Ovary (tissue), 9 donors: ENCODE data around the gene UBXN2A. TPM values are rescaled to one million over a fixed set of nuclear protein-coding genes. Genes with fewer than 3 reads are reported as not detected.
"Not testable (repeated sequence)": the region's sequence is repeated elsewhere in the genome, so short reads cannot be mapped to it uniquely, and the experiment has no call there.

ENCODE experiments used
- DNase-seq, 5 donors: peaks; one replicate each; pipeline ENCODE4 v3.0.0-alpha.2; 2019 to 2020
- H3K27ac ChIP-seq, 2 donors: fragments of 200-600 bp; one replicate each; pipeline versions ENCODE4 v1.5.1 to v1.8.0; 2019 to 2022
- H3K27me3 ChIP-seq: fragments of 200-600 bp; one replicate; pipeline ENCODE4 v1.8.0; 2022
- H3K36me3 ChIP-seq: fragments of 200-600 bp; sonication (generic); one replicate; pipeline ENCODE4 v1.5.1; 2019
- H3K4me1 ChIP-seq: one replicate; pipeline ENCODE4 v1.8.1; 2013; ENCODE audit warnings: mild to moderate bottlenecking, moderate library complexity; ENCODE audit not compliant: insufficient read depth
- H3K4me3 ChIP-seq: fragments of 200-600 bp; sonication (generic); one replicate; pipeline ENCODE4 v1.5.1; 2017
- H3K9me3 ChIP-seq, 2 donors: fragments of 200-600 bp in 1 of 2; sonication (generic) in 1 of 2; one replicate each; pipeline versions ENCODE4 v1.5.1 to v1.8.1; 2013 to 2019; ENCODE audit warnings: mild to moderate bottlenecking in 1 of 2, moderate library complexity in 1 of 2
- EP300 ChIP-seq: sonication (generic); formaldehyde crosslinking; IDR thresholded peaks from one replicate; pipeline ENCODE4 v1.6.1; 2017; ENCODE audit warnings: antibody characterized with exemption
- POLR2A ChIP-seq: fragments of 450-650 bp; IDR thresholded peaks from one replicate; pipeline ENCODE4 v1.6.1; 2017; ENCODE audit warnings: antibody characterized with exemption, mild to moderate bottlenecking, moderate library complexity
- WGBS, 3 donors: extraction: QIAGEN DNeasy Blood & Tissue Kit in 1 of 3; methylation state at CpG; one replicate each; pipeline versions ENCODE4 v1.1.5 to v1.1.7; 2013 to 2017; 5-methylcytosine and 5-hydroxymethylcytosine counted together
- intact Hi-C, 4 donors: fragments of 100-400 bp; cut with DNase I; formaldehyde crosslinking; loops; one replicate each; pipeline versions ENCODE4 v1.11.0 to v1.15.1; 2022 to 2023
- polyA plus RNA-seq, 2 donors: library from polyadenylated mRNA; stranded (reverse); fragments of 200-250 nt in 1 of 2; fragments of 350-450 nt in 1 of 2; fragmentation: Illumina TruSeq in 1 of 2; extraction: RNeasy Lipid Tissue Mini Kit (QIAGEN cat#74804) in 1 of 2; gene quantifications; one replicate each; pipeline ENCODE4 v1.2.3, GENCODE V29; 2013 to 2014
- total RNA-seq, 7 donors: library from RNA; depleted of rRNA in 2 of 7; stranded (reverse); fragments of >200 nt in 2 of 7; fragmentation: NEBNext Ultra II Directional in 3 of 7; extraction: Animal tissue kit (Norgen Biotek cat#: 25700) in 3 of 7; gene quantifications; one replicate each; pipeline versions ENCODE4 v1.1.0 to v1.2.4, GENCODE V29; 2016 to 2023
- TF ChIP-seq, protein P1 (sequence below), 3 donors: fragments of 450-650 bp in 2 of 3; fragments of 200-600 bp in 1 of 3; IDR thresholded peaks; one replicate each; pipeline versions ENCODE4 v1.5.1 to v1.8.0; 2016 to 2022; ENCODE audit warnings: antibody characterized with exemption in 3 of 3, mild to moderate bottlenecking in 1 of 3
- donor health status: DM: no; HTN: no; CAD: no; lungs with moderate emphysema.
- donor health status: DM: no; HTN: no; CAD: no.
- donor health status: Bipolar disorder and iron deficiency.
- donor health status: DM: yes; HTN: yes; CAD: no.
- donor health status: DM: no; HTN: no; CAD: no.
- donor health status: DM: yes; HTN: yes; CAD: no.

The UBXN2A gene
- total and polyA plus RNA-seq, 9 donors: 6.0 to 16.3 (median 14.0) TPM

DNA sequence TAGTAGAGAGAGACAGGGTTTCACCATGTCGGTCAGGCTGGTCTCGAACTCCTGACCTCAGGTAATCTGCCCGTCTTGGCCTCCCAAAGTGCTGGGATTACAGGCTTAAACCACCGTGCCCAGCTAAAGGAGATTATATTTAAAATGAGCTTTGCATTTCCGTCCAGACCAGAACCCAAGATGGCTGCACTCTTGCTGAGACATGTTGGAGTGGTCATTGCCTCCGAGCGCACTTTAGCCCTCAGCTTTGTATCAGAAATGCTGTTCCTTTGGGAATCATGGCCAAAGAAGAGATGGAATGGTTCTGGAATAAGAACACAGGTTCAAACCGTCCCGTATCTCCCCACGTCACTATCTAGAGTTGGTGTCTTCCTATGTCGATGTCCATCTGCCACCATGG lies 3.4 kb downstream of the UBXN2A start:
- no peak for DNase-seq
- peaks cover 4% of the 10 kb centered on the region for H3K4me1 ChIP-seq
- H3K4me3 ChIP-seq: no peak overlapping the region
- H3K9me3 ChIP-seq: no peaks in the 10 kb centered on the region
- H3K27ac ChIP-seq: no peak overlapping the region
- H3K36me3 ChIP-seq: no peaks in the 10 kb centered on the region
- WGBS, 3 donors: 96 to 98% (median 98%) methylated on average over 11 of the region's 11 CpGs
- H3K27me3 ChIP-seq: no peaks in the 10 kb centered on the region
- intact Hi-C loops: no loop called here
- TF ChIP-seq POLR2A (no peak), EP300 (no peak)
- TF ChIP-seq, protein P1, sequence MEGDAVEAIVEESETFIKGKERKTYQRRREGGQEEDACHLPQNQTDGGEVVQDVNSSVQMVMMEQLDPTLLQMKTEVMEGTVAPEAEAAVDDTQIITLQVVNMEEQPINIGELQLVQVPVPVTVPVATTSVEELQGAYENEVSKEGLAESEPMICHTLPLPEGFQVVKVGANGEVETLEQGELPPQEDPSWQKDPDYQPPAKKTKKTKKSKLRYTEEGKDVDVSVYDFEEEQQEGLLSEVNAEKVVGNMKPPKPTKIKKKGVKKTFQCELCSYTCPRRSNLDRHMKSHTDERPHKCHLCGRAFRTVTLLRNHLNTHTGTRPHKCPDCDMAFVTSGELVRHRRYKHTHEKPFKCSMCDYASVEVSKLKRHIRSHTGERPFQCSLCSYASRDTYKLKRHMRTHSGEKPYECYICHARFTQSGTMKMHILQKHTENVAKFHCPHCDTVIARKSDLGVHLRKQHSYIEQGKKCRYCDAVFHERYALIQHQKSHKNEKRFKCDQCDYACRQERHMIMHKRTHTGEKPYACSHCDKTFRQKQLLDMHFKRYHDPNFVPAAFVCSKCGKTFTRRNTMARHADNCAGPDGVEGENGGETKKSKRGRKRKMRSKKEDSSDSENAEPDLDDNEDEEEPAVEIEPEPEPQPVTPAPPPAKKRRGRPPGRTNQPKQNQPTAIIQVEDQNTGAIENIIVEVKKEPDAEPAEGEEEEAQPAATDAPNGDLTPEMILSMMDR (IDR thresholded peaks at IDR 0.05): no peak

DNA sequence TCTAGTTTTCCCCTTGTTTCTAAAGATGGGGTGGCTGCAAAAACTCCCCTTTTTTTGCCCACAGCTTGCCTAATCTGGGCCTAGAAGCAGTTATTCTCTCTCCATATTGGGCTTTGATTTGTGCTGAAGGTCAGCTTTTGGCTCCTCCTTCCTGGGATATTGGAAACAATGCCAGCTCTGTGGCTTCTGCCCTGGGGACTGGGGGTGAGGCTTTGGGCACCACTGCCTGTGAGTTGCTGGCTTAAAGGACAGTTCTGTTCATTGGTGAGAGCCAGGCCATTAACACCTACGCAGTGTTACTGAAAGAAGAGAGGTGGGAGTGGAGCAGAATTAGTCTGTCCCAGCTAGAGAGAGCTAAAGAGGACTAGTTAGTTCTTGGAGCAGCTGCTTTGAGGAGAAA lies 4.3 kb downstream of the UBXN2A start:
- TF ChIP-seq EP300 (no peak), POLR2A (no peak)
- TF ChIP-seq, protein P1 (IDR thresholded peaks at IDR 0.05): no peak
- Histone ChIP-seq H3K36me3 (no peaks in the 10 kb centered on the region), H3K4me3 (no peak overlapping the region), H3K4me1 (peaks cover 4% of the 10 kb centered on the region), H3K27me3 (no peaks in the 10 kb centered on the region), H3K27ac (no peak overlapping the region), H3K9me3 (no peaks in the 10 kb centered on the region)
- intact Hi-C loops: no loop called here
- 41 to 98% (median 69%) methylated on average over 1 of the region's 1 CpG for WGBS, 3 donors
- DNase-seq: no peak

DNA sequence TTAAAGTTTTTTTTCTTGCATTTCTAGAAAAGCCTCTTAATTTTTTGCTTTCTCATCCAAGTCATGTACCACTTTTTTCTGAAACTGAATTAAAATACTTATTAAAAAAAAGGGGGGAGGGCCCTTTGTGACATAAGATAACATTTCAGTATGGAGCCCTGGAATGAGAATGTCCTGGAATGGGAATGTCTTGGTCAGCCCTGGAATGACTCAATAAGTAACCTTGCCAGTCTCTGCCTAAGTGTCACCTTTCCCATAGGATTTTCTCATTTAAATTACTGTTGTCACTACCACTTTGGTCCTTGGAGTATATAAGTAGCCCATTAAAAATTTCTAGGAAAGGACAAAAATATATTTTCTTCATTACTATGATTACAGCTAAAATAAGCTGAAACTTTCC lies 4.7 kb downstream of the UBXN2A start:
- no peaks in the 10 kb centered on the region for H3K27me3 ChIP-seq
- intact Hi-C loops: no loop called here
- H3K36me3 ChIP-seq: no peaks in the 10 kb centered on the region
- H3K9me3 ChIP-seq: no peaks in the 10 kb centered on the region
- H3K4me1 ChIP-seq: peaks cover 4% of the 10 kb centered on the region
- H3K27ac ChIP-seq: no peak overlapping the region
- no peak for DNase-seq
- TF ChIP-seq, protein P1 (IDR thresholded peaks at IDR 0.05): no peak
- no peak for TF ChIP-seq EP300
- no peak for TF ChIP-seq POLR2A
- no peak overlapping the region for H3K4me3 ChIP-seq

DNA sequence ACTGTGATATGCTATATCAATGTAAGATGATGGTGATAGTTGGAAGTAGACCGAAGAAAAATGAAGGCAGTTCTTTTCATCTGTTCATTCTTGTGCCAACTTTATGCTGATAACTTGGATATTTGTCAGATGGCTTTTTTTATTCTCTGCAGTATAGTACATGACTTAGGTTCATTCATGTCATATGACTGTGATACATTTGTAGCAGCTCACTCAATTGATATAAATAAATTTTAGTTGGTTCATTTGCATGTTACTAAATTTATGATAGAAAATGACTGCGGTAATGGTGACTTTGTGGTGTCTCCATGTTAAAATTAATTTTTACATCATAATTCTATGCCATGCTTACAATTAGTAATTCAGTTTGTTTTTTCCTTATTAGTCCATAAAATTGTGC lies 7.1 kb downstream of the UBXN2A start:
- H3K27ac ChIP-seq: no peak overlapping the region
- H3K4me3 ChIP-seq: no peak overlapping the region
- DNase-seq: no peak
- H3K9me3 ChIP-seq: no peaks in the 10 kb centered on the region
- WGBS, 3 donors: 87 to 95% (median 94%) methylated on average over 2 of the region's 2 CpGs
- H3K27me3 ChIP-seq: no peaks in the 10 kb centered on the region
- TF ChIP-seq POLR2A: no peak
- TF ChIP-seq, protein P1 (IDR thresholded peaks at IDR 0.05): no peak
- TF ChIP-seq EP300: no peak
- intact Hi-C loops: no loop called here
- H3K4me1 ChIP-seq: peaks cover 4% of the 10 kb centered on the region
- no peaks in the 10 kb centered on the region for H3K36me3 ChIP-seq

DNA sequence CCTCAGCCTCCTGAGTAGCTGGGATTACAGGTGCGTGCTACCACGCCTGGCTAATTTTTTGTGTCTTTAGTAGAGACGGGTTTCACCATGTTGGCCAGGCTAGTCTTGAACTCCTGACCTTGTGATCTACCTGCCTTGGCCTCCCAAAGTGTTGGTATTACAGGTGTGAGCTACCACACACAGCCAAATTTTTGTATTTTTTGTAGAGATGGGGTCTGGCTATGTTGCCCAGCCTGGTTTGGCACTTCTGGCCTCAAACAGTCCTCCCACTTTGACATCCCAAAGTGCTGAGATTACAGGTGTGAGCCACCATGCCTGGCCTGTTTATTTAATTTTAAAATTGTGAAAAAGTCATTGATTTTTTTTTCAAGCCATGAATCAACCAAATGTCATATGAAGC lies 12.3 kb downstream of the UBXN2A start:
- WGBS, 3 donors: 98 to 100% (median 98%) methylated on average over 3 of the region's 3 CpGs
- DNase-seq, H3K9me3 ChIP-seq, H3K27ac ChIP-seq, H3K4me1 ChIP-seq, H3K27me3 ChIP-seq, intact Hi-C loops, H3K36me3 ChIP-seq, H3K4me3 ChIP-seq: not testable (repeated sequence)
